Pancreas (tissue), 10 donors: ENCODE results near the gene HOXA13. TPM values are rescaled to one million over a fixed set of nuclear protein-coding genes. Genes with fewer than 3 reads are reported as not detected.

Experiments
- ATAC-seq, 4 donors: fragments of 200-7000 bp; cut with Tn5 transposase; one replicate each; pipeline versions ENCODE4 v1.8.0 to v1.9.1; 2020; ENCODE audit warnings: mild to moderate bottlenecking in 4 of 4, moderate library complexity in 4 of 4
- DNase-seq, 6 donors: peaks; one replicate each; pipeline ENCODE4 v3.0.0-alpha.2; 2020
- FAIRE-seq: peaks from 2 replicates; lab custom pipeline; 2012; peaks lifted over from hg19 to GRCh38; lab: Jason Lieb, UNC
- H3K27ac ChIP-seq, 4 donors: fragments of 200-600 bp; sonication (generic); 1 replicate in 3 of 4; 2 replicates in 1 of 4; pipeline versions ENCODE4 v1.5.0 to v1.8.0; 2020
- H3K27me3 ChIP-seq, 4 donors: fragments of 200-600 bp; one replicate each; pipeline ENCODE4 v1.8.0; 2021
- H3K36me3 ChIP-seq, 3 donors: fragments of 200-600 bp; sonication (generic) in 1 of 3; one replicate each; pipeline versions ENCODE4 v1.5.0 to v1.8.0; 2020 to 2021
- H3K4me1 ChIP-seq, 3 donors: fragments of 200-600 bp; one replicate each; pipeline ENCODE4 v1.8.0; 2021
- H3K4me3 ChIP-seq, 4 donors: fragments of 200-600 bp; sonication (generic) in 2 of 4; one replicate each; pipeline versions ENCODE4 v1.5.0 to v1.8.0; 2020 to 2021
- H3K9me3 ChIP-seq, 4 donors: fragments of 200-600 bp; one replicate each; pipeline ENCODE4 v1.8.0; 2021
- CTCF ChIP-seq, 4 donors: fragments of 200-600 bp; sonication (generic) in 3 of 4; IDR thresholded peaks; one replicate each; pipeline versions ENCODE4 v1.5.0 to v1.8.0; 2021; ENCODE audit warnings: antibody characterized with exemption in 4 of 4
- WGBS, 2 donors: extraction: QIAGEN DNeasy Blood & Tissue Kit; methylation state at CpG; one replicate each; pipeline ENCODE4 v1.1.7; 2013; 5-methylcytosine and 5-hydroxymethylcytosine counted together
- intact Hi-C, 3 donors: fragments of 100-400 bp; cut with DNase I; formaldehyde crosslinking; loops; one replicate each; pipeline versions ENCODE4 v1.11.1 to v1.14.2; 2022
- polyA plus RNA-seq, 2 donors: library from polyadenylated mRNA; stranded (reverse); fragments of 200-250 nt; gene quantifications; one replicate each; pipeline ENCODE4 v1.2.3, GENCODE V29; 2013
- total RNA-seq, 6 donors: library from RNA; stranded (reverse); fragmentation: NEBNext Ultra II Directional in 4 of 6; extraction: Animal tissue kit (Norgen Biotek cat#: 25700) in 4 of 6; gene quantifications; one replicate each; pipeline versions ENCODE4 v1.2.1 to v1.2.4, GENCODE V29; 2021 to 2023
- donor health status: healthy with polysubstance abuse.
- donor health status: DM: no; HTN: no; CAD: no; lungs with moderate emphysema.
- donor health status: DM: no; HTN: no; CAD: no.
- donor health status: control.
- donor health status: control.
- donor health status: Bipolar disorder and iron deficiency.
- donor health status: DM: yes; HTN: yes; CAD: no.
- donor health status: DM: no; HTN: no; CAD: no.
- donor health status: DM: no; HTN: no; CAD: no.
- donor health status: DM: yes; HTN: yes; CAD: no.

Gene HOXA13
- total and polyA plus RNA-seq, 8 donors: 0.03 TPM; not detected in 7

DNA sequence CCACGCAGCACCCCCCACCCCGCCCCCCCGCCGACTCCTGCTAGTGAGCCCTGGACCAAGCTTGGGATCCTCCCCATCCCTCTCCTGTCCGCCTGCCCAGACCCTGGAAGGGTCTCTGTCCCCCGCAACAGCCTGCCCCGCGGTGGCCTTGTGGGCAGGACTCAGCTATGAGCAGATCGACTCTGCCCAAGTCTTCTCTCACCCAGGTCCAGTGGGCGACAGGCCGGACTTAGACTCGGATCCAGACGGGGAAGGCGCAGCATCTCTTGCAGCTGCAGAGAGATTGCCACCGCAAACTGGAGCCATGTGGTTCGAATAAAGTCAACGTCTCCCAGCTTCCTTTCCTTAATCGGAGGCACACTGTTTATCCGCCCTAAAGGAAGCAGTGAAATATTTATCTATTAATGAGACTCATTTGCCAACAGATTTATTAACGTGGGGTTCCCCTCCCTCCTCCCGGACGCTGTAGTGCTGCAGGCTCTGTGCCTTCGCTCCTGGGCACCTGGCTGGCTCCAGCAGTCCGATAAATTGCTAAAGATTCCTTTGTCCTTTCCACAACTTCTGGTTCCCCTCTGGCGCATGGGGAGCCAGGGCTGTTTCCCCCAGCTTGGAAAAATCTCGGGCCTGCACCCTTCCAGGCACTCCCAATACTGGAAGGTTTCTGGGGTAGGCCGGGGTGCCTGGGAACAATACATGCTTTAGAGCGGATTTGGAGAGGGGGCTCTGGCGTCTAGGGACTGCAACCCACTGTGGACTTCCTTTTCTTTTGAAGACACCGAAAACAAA, 42.8 kb downstream of the HOXA13 start:
- no peaks in the 10 kb centered on the region for H3K36me3 ChIP-seq
- no peak for ATAC-seq
- H3K4me1 ChIP-seq: peaks cover 0 to 5% (median 4%) of the 10 kb centered on the region in 3 donors
- H3K27ac ChIP-seq: no peak overlapping the region
- WGBS, 2 donors: 8 to 13% methylated on average over 29 to 30 of the region's 30 CpGs
- no peak for TF ChIP-seq CTCF (IDR thresholded peaks at IDR 0.05)
- H3K4me3 ChIP-seq: peak overlapping the region in 1 of 4 donors; percentile 29
- peak in 4 of 6 donors; percentile 0 to 69 (median 4) for DNase-seq
- peaks cover 15 to 88% (median 38%) of the 10 kb centered on the region in 4 donors for H3K27me3 ChIP-seq
- no peak for FAIRE-seq
- intact Hi-C loops: loop anchor here in 1 of 3 donors (10.0 kb wide), 1 partner anchor 1302 kb away; no protein-coding TSS in a partner anchor
- no peaks in the 10 kb centered on the region for H3K9me3 ChIP-seq

DNA sequence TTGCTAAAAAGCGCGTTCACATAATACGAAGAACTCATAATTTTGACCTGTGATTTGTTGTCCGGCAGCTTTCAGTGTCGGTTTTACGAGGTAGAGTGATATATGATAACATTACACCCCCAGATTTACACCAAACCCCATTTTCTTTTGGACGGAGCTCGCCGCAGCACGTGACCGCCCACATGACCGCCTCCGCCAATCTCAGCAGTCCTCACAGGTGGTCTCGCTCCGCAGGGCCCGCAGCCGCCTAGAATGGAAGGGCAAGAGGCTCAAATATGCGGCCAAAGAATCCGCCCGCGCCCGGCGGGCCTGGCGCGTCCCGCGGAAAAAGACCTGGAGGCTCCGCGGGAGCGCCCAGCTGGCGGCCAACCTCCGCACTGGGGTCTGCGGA, 43.4 kb downstream of the HOXA13 start, which contains the start of gene HOXA7:
HOXA7 (minus strand) TSS at position 168 of the 391 bp plus-strand sequence; CDS start at position 38, 130 bp downstream.
- TF ChIP-seq CTCF (IDR thresholded peaks at IDR 0.05): no peak
- H3K36me3 ChIP-seq: no peaks in the 10 kb centered on the region
- peaks cover 15 to 82% (median 39%) of the 10 kb centered on the region in 4 donors for H3K27me3 ChIP-seq
- ATAC-seq: no peak
- DNase-seq: peak in 4 of 6 donors; percentile 1 to 59 (median 34)
- WGBS, 2 donors: 5 to 7% methylated on average over 33 of the region's 33 CpGs
- no peak within 1 kb of the TSS for H3K27ac ChIP-seq
- H3K4me3 ChIP-seq: peak within 1 kb of the TSS in 1 of 4 donors; percentile 29
- H3K4me1 ChIP-seq: peaks cover 0 to 5% (median 4%) of the 10 kb centered on the region in 3 donors
- H3K9me3 ChIP-seq: no peaks in the 10 kb centered on the region
- intact Hi-C loops: loop anchor here in 1 of 3 donors (10.0 kb wide), 1 partner anchor 1302 kb away; no protein-coding TSS in a partner anchor
- FAIRE-seq: no peak

- DNase-seq (peak in 5 of 6 donors; percentile 1 to 62 (median 12)), FAIRE-seq (no peak), ATAC-seq (no peak)
- H3K9me3 ChIP-seq: no peaks in the 10 kb centered on the region
- H3K27me3 ChIP-seq: peaks cover 19 to 84% (median 39%) of the 10 kb centered on the region in 4 donors
- H3K4me1 ChIP-seq: peaks cover 0 to 9% (median 5%) of the 10 kb centered on the region in 3 donors
- TF ChIP-seq CTCF (IDR thresholded peaks at IDR 0.05): no peak
- intact Hi-C loops: loop anchor here in 1 of 3 donors (10.0 kb wide), 1 partner anchor 1301 kb away; no protein-coding TSS in a partner anchor
- no peak overlapping the region for H3K27ac ChIP-seq
- WGBS, 2 donors: 5 to 8% methylated on average over 58 to 63 of the region's 63 CpGs
- peak overlapping the region in 1 of 4 donors; percentile 29 for H3K4me3 ChIP-seq
- no peaks in the 10 kb centered on the region for H3K36me3 ChIP-seq
These were observed 43.9 kb downstream of the HOXA13 start for GRCh38 chr7:27155816-27156507.

- 11 to 12% methylated on average over 48 of the region's 48 CpGs for WGBS, 2 donors
- Histone ChIP-seq H3K27me3 (peaks cover 19 to 81% (median 39%) of the 10 kb centered on the region in 4 donors), H3K27ac (no peak overlapping the region), H3K4me1 (peaks cover 0 to 10% (median 0%) of the 10 kb centered on the region in 3 donors), H3K4me3 (no peak overlapping the region), H3K9me3 (no peaks in the 10 kb centered on the region), H3K36me3 (no peaks in the 10 kb centered on the region)
- TF ChIP-seq CTCF (IDR thresholded peaks at IDR 0.05): no peak
- peak in 5 of 6 donors; percentile 1 to 61 (median 6) for DNase-seq
- ATAC-seq: no peak
- intact Hi-C loops: loop anchor here in 1 of 3 donors (10.0 kb wide), 1 partner anchor 1300 kb away; no protein-coding TSS in a partner anchor
- no peak for FAIRE-seq
These were observed 44.7 kb downstream of the HOXA13 start for GRCh38 chr7:27154901-27155815.
